22Rv1 (cell line): ENCODE data around the gene TRPM3.

Experiments used
- CTCF ChIP-seq: fragments of 450-650 bp; IDR thresholded peaks from 2 replicates; pipeline ENCODE4 v1.5.1; 2017; ENCODE audit warnings: mild to moderate bottlenecking
- ZFX ChIP-seq: fragments of 450-650 bp; IDR thresholded peaks from 2 replicates; pipeline ENCODE4 v1.6.1; 2017; ENCODE audit warnings: antibody characterized with exemption, borderline replicate concordance

GRCh38 chr9:70761139-70761670, 360.2 kb downstream of the TRPM3 start:
- no peak for TF ChIP-seq CTCF
- no peak for TF ChIP-seq ZFX
